ENCODE measurements around the gene LYSMD1. TPM values are rescaled to one million over a fixed set of nuclear protein-coding genes. Genes with fewer than 3 reads are reported as not detected.
A peak's percentile ranks its signal among the peaks of the same experiment; 100 is the strongest.

LYSMD1 gene
- total and polyA plus RNA-seq, 2 of the 8 experiments (the other 6 are each of a cell fraction or from before 2014, with no cell fraction given), result 2.4 to 6.0 TPM

DNA sequence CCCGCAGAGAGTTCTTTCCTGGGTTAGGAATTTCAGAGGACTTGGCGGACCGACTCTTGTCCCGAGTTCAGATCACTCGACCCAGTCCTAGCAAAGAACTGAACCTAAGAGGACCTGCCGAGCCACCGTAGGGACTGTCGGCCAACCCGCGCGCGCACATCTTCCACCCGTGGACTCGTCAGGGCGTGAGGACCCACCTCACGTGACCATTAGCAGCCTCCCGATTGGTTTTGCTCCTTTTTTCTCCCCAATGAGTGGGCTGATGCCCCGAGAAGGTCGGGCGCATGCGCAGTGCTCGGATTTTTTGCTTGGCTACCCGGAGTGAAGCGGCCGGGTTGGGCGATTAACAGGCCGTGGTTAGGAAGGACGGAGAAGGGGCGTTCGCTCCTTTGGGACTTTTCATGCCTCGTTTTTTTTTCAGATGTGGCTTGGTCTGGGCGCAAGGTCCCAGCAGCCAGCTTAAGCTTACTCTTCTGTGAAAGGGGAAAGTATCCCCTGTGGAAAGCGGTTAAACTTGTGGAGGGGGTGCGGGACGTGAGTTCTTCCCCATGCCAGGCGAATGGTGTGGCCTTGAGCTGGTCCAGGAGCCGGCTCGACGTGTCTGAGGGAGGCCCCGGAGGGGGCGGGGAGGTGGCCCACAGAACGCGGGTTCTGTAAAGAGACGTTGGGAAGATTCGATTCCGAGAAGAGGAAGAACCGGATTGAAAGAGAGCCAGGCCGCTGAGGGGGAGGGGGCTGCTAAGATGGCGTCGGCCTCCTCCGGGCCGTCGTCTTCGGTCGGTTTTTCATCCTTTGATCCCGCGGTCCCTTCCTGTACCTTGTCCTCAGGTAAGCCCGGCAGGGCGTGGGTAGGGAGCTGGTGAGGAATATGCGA lies 32.8 kb upstream of the LYSMD1 start, which contains the start of gene PIP5K1A (continued):
- TF ChIP-seq HDAC2 (IDR thresholded peaks at IDR 0.05; ENCODE audit: borderline replicate concordance in 1 of 2, low read depth in 2 of 2, low read length in 2 of 2), result peak in 1 of 2 experiments; percentile 79; a peak in 2 of 4 replicates
- no peak for TF ChIP-seq EP300 (IDR thresholded peaks at IDR 0.05; ENCODE audit: borderline replicate concordance in 1 of 2, low read depth in 2 of 2, low read length in 2 of 2)
- no peak for TF ChIP-seq NANOG (IDR thresholded peaks at IDR 0.05; ENCODE audit: insufficient read depth, low read depth, low read length, poor library complexity, severe bottlenecking)
- TF ChIP-seq TEAD4 (IDR thresholded peaks at IDR 0.05; ENCODE audit: low read depth, low read length), result no peak
- no peak for TF ChIP-seq RNF2 (IDR thresholded peaks at IDR 0.05; ENCODE audit: borderline replicate concordance, low read depth, low read length, missing control alignments, poor library complexity, severe bottlenecking)
- peak; percentile 78 for TF ChIP-seq PHF8 (conservative IDR thresholded peaks at IDR 0.05; ENCODE audit: low read depth, low read length)
- TF ChIP-seq SIN3A (conservative IDR thresholded peaks at IDR 0.05 in 1 of 2, IDR thresholded peaks at IDR 0.05 in 1 of 2; ENCODE audit: low read depth in 1 of 2, low read length in 2 of 2), result peak in 1 of 2 experiments; percentile 19; a peak in 1 of 4 replicates
- no peak for TF ChIP-seq CTBP2 (IDR thresholded peaks at IDR 0.05; ENCODE audit: borderline replicate concordance, insufficient read depth, insufficient read length, low read length)
- peak; percentile 74 for TF ChIP-seq TAF1 (IDR thresholded peaks at IDR 0.05; ENCODE audit: low read depth, low read length)
- TF ChIP-seq EZH2 (IDR thresholded peaks at IDR 0.05; ENCODE audit: low read depth, low read length, severe bottlenecking), result no peak
- TF ChIP-seq SRF (IDR thresholded peaks at IDR 0.05; ENCODE audit: low read depth, low read length), result no peak
- TF ChIP-seq, protein P1, sequence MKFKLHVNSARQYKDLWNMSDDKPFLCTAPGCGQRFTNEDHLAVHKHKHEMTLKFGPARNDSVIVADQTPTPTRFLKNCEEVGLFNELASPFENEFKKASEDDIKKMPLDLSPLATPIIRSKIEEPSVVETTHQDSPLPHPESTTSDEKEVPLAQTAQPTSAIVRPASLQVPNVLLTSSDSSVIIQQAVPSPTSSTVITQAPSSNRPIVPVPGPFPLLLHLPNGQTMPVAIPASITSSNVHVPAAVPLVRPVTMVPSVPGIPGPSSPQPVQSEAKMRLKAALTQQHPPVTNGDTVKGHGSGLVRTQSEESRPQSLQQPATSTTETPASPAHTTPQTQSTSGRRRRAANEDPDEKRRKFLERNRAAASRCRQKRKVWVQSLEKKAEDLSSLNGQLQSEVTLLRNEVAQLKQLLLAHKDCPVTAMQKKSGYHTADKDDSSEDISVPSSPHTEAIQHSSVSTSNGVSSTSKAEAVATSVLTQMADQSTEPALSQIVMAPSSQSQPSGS (IDR thresholded peaks at IDR 0.05; ENCODE audit: low read length), result no peak
- TF ChIP-seq, protein P2, sequence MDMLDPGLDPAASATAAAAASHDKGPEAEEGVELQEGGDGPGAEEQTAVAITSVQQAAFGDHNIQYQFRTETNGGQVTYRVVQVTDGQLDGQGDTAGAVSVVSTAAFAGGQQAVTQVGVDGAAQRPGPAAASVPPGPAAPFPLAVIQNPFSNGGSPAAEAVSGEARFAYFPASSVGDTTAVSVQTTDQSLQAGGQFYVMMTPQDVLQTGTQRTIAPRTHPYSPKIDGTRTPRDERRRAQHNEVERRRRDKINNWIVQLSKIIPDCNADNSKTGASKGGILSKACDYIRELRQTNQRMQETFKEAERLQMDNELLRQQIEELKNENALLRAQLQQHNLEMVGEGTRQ (IDR thresholded peaks at IDR 0.05; ENCODE audit: low read length), result peak; percentile 96
- no peak for TF ChIP-seq TCF12 (IDR thresholded peaks at IDR 0.05; ENCODE audit: low read depth, low read length)
- TF ChIP-seq SP4 (IDR thresholded peaks at IDR 0.05; ENCODE audit: low read length), result no peak
- TF ChIP-seq FOSL1 (IDR thresholded peaks at IDR 0.05; ENCODE audit: insufficient read depth, low read depth, low read length), result no peak
- TF ChIP-seq ASH2L (IDR thresholded peaks at IDR 0.05; ENCODE audit: low read length), result peak; percentile 78
- peak; percentile 31; the same call in 1 of the 2 replicates for TF ChIP-seq RBBP5 (IDR thresholded peaks at IDR 0.05; ENCODE audit: borderline replicate concordance, low read depth, low read length)
